GM18499 (cell line): ENCODE measurements around the gene CIDEB.

ENCODE experiments used
- ATAC-seq: cut with Tn5 transposase; IDR thresholded peaks from one replicate; pipeline ENCODE4 v1.9.1; 2021; ENCODE audit warnings: moderate number of reproducible peaks; ENCODE audit not compliant: insufficient read depth, unreplicated experiment

Gene CIDEB

GRCh38 chr14:24314377-24315193 lies 6.8 kb upstream of the CIDEB start:
- no peak for ATAC-seq

DNA sequence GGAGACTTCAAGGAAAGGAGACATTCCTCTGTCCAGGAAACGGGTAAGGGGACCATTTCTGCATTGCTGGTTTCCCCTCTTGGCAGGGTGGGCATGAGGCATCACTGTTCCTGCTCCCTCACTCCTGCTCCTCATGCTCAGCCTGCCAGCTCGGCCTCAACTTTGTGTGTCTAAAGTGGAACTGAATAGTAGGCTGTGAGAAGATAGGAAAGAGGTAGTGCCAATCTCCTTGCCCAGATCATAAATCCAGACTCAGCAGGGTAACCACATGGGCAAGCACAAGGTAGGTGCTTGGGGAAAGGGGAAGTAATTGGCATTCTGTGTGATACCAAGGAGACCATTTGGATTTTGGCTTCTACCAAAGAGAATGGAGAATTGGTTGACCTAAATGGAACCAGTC lies 6.1 kb upstream of the CIDEB start:
- ATAC-seq = no peak

DNA sequence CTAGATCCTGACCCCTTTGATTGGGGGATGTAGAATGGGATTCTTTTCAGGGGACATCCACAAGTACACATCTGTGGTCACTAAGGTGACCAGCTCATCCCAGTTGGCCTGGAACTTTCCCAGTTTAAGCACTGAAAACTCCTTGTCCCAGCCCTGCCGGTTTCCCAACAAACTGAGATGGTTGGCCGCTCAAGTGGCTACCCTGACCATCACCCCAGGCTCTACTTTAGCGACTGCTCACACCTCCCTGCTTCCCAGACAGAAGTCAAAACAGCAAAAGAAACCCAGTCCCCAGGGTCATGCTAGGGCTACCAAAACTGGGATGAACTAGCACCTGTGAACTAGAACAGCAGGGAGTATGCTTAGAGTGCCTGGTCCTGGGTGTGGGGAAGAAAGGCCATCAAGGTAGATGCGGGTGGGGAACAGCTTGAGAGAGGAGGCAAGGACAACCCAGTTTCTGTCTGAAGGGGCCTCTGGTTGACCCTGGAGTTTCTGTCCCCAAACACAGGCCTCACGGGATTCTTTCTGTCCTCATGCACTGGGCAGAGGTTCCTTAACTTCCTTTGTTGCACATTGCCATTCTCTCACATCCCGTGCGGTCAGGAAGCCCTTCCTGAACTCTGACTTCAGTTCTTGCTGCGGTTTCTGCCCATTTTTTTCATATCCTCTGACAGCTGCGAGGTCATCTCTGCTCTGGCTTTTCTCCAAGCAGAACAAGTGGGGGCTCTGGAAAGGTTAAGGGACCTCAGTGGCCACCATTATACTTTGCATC lies 5.1 kb upstream of the CIDEB start:
- ATAC-seq = no peak

DNA sequence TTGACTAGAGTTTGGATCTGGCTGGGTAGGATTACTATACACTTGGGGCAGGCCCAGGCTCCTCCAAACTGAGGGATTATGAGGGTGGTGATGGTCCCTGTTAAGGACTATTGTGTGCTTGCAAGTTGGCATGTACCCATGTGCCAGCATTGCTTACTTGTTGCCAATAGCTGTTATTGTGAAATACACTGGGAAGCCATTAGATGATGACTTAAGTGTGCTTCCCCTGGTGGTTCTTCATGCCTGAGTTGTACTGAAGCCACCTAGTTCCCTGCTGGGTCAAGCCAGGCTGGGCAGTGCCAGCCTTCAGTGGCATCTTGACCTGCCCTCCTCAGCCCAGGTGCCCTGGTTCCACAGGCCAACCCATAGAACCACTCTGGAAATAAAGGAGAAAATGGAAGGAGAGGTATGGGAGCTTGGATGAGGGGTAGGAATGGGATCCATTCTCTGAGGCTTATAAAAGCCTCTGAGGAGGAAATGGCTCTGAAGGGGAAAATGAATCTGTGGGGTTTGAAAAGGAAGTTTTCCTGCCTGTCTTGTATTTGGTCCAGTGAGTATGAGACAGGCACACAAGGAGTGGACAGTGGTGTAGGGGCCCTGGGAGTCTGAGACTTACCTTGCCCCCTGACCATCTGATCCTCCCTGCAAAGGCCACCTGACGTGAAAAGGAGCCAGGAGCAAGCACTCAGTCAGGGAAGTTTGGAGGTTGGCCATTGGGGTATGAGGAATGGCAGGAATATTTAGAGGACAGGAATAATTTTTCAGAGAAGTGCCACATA lies 4.2 kb upstream of the CIDEB start:
- no peak for ATAC-seq

GRCh38 chr14:24310646-24311604 lies 3.1 kb upstream of the CIDEB start, which contains the start of gene LTB4R:
TSS of gene LTB4R (plus strand) at chr14:24311502. CDS start at chr14:24315652, 4,150 bp downstream.
- ATAC-seq = peak; percentile 44

- no peak for ATAC-seq
These were observed 2.5 kb upstream of the CIDEB start for GRCh38 chr14:24310265-24310645.

- ATAC-seq = no peak
These were observed 1.9 kb upstream of the CIDEB start, which contains the start of gene LTB4R2 for GRCh38 chr14:24309538-24310264. TSS of gene LTB4R2 (plus strand) at chr14:24310140. CDS start at chr14:24310665, 525 bp downstream.

DNA sequence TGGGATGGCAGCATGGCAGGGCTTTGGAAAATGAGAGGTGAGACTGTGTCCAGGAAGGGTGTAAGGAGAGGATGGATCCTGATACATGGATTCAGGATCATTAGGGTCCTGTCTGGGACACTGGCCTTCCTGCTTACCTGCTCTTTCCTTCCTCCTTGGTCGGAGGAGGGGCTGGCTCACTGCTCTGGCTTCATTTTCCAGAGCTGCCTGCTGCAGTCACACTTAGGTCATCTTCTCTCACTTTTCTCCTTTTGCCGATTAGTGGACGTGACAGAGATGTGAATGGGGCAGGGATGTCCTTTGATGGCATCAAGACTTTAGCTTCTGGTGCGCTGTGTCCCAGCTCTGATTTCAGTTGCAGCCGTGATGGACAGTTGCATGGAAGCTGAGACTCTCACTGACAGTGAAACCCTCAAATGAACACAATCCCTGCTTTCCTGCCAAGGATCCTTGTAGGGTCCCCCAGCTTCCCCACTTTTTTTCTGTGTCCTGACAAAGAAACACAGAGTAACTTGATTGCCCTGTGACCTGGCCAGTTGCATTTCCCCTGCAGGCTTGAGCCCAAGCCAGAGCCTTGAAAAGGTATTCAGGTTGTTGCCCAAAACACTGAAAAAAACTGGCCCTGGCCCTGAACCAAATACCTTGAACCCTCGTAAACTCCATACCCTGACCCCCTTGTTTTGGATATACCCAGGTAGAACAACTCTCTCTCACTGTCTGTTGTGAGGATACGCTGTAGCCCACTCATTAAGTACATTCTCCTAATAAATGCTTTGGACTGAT lies 756 bp upstream of the CIDEB start:
- ATAC-seq = no peak

- ATAC-seq = no peak
These were observed 612 bp downstream of the CIDEB start for GRCh38 chr14:24307156-24307574.

- no peak for ATAC-seq
These were observed 3.8 kb downstream of the CIDEB start for GRCh38 chr14:24304019-24304387.

DNA sequence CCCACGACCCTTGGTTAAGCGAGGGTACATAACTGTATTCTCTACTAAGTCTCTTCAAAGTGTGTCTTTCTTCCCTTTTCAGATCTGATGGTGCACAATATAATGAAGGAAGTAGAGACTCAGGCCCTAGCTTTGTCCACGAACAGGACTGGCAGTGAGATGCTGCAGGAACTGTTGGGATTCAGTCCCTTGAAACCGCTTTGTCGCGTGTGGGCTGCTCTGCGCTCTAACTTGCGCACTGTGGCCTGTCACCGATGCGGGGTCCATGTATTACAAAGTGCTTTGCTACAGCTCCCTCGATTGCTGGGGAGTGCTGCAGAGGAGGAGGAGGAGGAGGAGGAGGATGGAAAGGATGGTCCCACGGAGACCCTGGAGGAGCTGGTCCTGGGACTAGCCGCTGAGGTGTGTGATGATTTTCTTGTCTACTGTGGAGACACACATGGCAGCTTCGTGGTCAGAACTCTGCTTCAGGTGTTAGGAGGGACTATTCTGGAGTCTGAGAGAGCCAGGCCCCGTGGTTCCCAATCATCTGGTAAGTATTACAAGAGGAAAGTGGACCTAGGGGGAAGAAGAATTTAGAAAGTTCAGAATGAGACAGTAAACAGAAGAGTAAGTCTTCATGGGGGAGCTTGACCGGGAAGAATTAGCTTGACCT lies 7.3 kb downstream of the CIDEB start:
- ATAC-seq = no peak

GRCh38 chr14:24299255-24300191 lies 8.3 kb downstream of the CIDEB start, which contains the start of the genes DHRS1 and NOP9:
TSS of gene DHRS1 (minus strand) at chr14:24299780. CDS start at chr14:24299106, 674 bp downstream.
TSS of gene NOP9 (plus strand) at chr14:24299850. CDS start at chr14:24299955, 105 bp downstream.
- peak; percentile 42 for ATAC-seq

DNA sequence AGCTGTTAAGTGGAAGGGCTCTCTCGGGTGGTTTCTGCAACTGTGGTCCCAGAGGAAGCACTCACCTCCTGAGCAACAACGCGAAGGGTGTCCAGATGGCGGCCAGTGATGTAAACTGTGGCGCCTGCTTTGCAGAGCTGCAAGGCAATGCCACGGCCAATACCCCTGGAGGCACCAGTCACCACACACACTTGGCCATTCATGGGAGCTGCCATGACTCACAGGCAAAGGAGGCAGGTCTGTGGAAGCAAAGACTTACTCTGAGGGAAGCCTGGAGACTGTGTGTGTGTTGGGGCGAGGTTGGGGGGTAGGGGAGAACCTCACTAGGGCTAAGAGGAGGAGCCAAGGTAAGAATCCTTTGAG lies 8.9 kb downstream of the CIDEB start:
- ATAC-seq = peak; percentile 2

GRCh38 chr14:24297190-24297964 lies 10.4 kb downstream of the CIDEB start:
- ATAC-seq = no peak

DNA sequence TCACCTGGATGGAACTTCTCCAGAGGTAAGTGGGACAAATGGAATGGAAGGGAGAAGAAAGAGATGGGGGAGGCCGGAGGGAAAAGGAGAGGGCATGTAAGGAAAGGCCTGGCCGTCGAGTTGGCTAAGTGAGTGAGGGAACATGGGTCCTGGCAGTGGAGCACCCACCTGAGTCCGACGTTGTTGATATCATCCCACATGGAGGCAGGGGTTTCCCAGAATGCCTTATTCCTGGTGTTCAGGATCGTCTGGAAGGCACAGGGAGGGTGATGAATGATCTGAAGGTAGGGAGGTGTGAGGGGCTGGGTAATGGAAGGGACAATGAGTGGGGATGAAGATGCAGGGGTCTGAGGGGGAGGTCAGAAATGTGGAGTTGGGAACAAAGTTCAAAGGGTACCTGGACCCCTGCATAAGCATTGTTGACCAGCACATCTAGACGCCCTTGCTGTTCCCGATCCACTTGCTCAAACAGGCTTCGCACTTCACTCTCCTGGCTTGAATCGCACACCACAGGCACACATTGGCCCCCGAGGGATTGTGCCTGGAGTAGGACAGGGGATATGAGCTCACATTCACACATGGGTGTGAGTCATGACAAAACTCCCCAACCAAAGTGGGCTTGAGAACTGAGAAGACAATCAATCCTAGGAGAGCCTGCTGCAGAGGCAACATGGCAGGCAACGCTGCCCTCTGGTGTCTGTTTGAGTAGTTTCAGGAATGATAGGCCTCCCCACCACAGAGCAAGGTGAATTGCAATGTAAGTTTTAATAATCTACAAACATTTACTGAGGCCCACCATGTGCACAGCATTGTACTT lies 11.2 kb downstream of the CIDEB start:
- peak; percentile 69 for ATAC-seq
